Fibroblast of lung (primary cell): ENCODE measurements around the gene GRIK5. TPM values are rescaled to one million over a fixed set of nuclear protein-coding genes. Genes with fewer than 3 reads are reported as not detected.

ENCODE experiments used
- DNase-seq, 2 donors: peaks; one replicate each; pipeline versions ENCODE4 v3.0.0 to v3.0.0-alpha.2; 2010; ENCODE audit warnings: low read depth in 2 of 2
- H2AFZ ChIP-seq: 2 replicates; pipeline ENCODE4 v1.5.1; 2012; ENCODE audit warnings: low read length, control low read depth, inconsistent platforms
- H3K27ac ChIP-seq: 2 replicates; pipeline ENCODE4 v1.5.1; 2011; ENCODE audit warnings: low read length, control low read depth; ENCODE audit not compliant: insufficient read depth
- H3K27me3 ChIP-seq: 2 replicates; pipeline ENCODE4 v1.5.1; 2011; ENCODE audit warnings: mild to moderate bottlenecking, low read length; ENCODE audit not compliant: control insufficient read depth, insufficient read depth
- H3K36me3 ChIP-seq: 2 replicates; pipeline ENCODE4 v1.5.1; 2011; ENCODE audit warnings: low read length; ENCODE audit not compliant: control insufficient read depth, insufficient read depth
- H3K4me1 ChIP-seq: 2 replicates; pipeline ENCODE4 v1.5.1; 2011; ENCODE audit warnings: low read length; ENCODE audit not compliant: control insufficient read depth, insufficient read depth; ENCODE audit errors: extremely low read depth
- H3K4me2 ChIP-seq: 2 replicates; pipeline ENCODE4 v1.5.1; 2011; ENCODE audit warnings: low read length, control low read depth; ENCODE audit not compliant: insufficient read depth; ENCODE audit errors: extremely low read depth
- H3K4me3 ChIP-seq, 4 experiments: fragments of 200-600 bp in 1 of 4; sonication (generic) in 1 of 4; replicated peaks in 1 of 4; 2 replicates each; pipeline ENCODE4 v1.5.1; 2011 to 2016; ENCODE audit warnings: low read length in 4 of 4, low read depth in 3 of 4, mild to moderate bottlenecking in 3 of 4, control low read depth in 2 of 4, inconsistent platforms in 1 of 4, mixed read lengths in 1 of 4; ENCODE audit not compliant: insufficient read depth in 1 of 4; ENCODE audit errors: control extremely low read depth in 1 of 4
- H3K79me2 ChIP-seq: 2 replicates; pipeline ENCODE4 v1.5.1; 2012; ENCODE audit warnings: mild to moderate bottlenecking, low read length, inconsistent platforms; ENCODE audit not compliant: control insufficient read depth, insufficient read depth
- H3K9ac ChIP-seq: 2 replicates; pipeline ENCODE4 v1.5.1; 2011; ENCODE audit warnings: mild to moderate bottlenecking, low read length, control low read depth; ENCODE audit not compliant: insufficient read depth
- H3K9me3 ChIP-seq: 2 replicates; pipeline ENCODE4 v1.5.1; 2012; ENCODE audit warnings: low read depth, low read length; ENCODE audit not compliant: control insufficient read depth, insufficient read depth
- H4K20me1 ChIP-seq: 2 replicates; pipeline ENCODE4 v1.5.1; 2011; ENCODE audit warnings: low read length; ENCODE audit not compliant: control insufficient read depth, insufficient read depth; ENCODE audit errors: extremely low read depth
- CTCF ChIP-seq, 2 donors: IDR thresholded peaks in 1 of 2; conservative IDR thresholded peaks in 1 of 2; 1 replicate in 1 of 2; 2 replicates in 1 of 2; pipeline ENCODE4 v1.5.1; 2011 to 2012; ENCODE audit warnings: low read length in 2 of 2, control low read depth in 1 of 2, inconsistent platforms in 1 of 2, low read depth in 1 of 2, mild to moderate bottlenecking in 1 of 2
- EZH2 ChIP-seq: IDR thresholded peaks from 2 replicates; pipeline ENCODE4 v1.5.1; 2012; ENCODE audit warnings: low read length, control low read depth, mild to moderate bottlenecking; ENCODE audit errors: missing control alignments
- polyA plus RNA-seq, 2 donors: library from polyadenylated mRNA; depleted of rRNA in 1 of 2; stranded (reverse) in 1 of 2; unstranded in 1 of 2; fragments of >200 nt; gene quantifications; 2 replicates each; pipeline ENCODE4 v1.2.1, GENCODE V29; 2011 to 2012; ENCODE audit warnings: missing spikeins in 1 of 2
- total RNA-seq: library from RNA; depleted of rRNA; stranded (reverse); fragments of >200 nt; gene quantifications from 2 replicates; pipeline ENCODE4 v1.2.1, GENCODE V29; 2014

GRIK5 gene
- total and polyA plus RNA-seq, 2 donors (not counting 1 experiment from before 2014, with no cell fraction given): 0.03 to 3.5 TPM

DNA sequence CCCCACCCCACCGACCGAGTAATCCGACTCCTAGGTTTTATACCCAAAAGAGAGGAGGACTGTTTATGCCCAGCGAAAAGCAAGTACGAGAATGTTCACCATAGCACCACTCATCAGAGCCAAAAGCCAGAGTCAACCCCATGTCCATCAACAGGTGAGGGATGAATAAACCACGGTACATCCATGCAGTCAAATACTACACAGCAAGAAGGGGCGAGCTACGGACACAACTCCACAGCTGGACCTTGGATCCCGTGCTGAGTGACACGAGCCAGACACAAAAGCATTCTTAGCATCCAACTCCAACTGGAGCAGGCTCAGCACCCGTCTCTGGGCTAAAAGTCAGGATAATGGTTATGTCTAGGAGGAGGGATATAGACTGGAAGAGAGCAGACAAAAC lies 98.6 kb downstream of the GRIK5 start:
- Histone ChIP-seq H3K27me3 (peaks cover 1% of the 10 kb centered on the region), H3K9ac (no peak overlapping the region), H3K4me2 (no peak overlapping the region), H3K27ac (no peak overlapping the region), H3K79me2 (no peaks in the 10 kb centered on the region), H2AFZ (no peak overlapping the region), H3K4me3 (no peak overlapping the region), H3K36me3 (no peaks in the 10 kb centered on the region), H3K9me3 (no peaks in the 10 kb centered on the region), H4K20me1 (no peaks in the 10 kb centered on the region), H3K4me1 (no peaks in the 10 kb centered on the region)
- no peak for DNase-seq
- TF ChIP-seq EZH2 (no peak), CTCF (conservative IDR thresholded peaks at IDR 0.05 in 1 of 2, IDR thresholded peaks at IDR 0.05 in 1 of 2; ENCODE audit: low read depth in 1 of 2, low read length in 2 of 2) (no peak)

GRCh38 chr19:41969772-41970458 lies 100.1 kb downstream of the GRIK5 start:
- H3K79me2 ChIP-seq: no peaks in the 10 kb centered on the region
- no peak overlapping the region for H3K4me2 ChIP-seq
- no peak for DNase-seq
- H3K36me3 ChIP-seq: no peaks in the 10 kb centered on the region
- H3K4me3 ChIP-seq: no peak overlapping the region
- H4K20me1 ChIP-seq: no peaks in the 10 kb centered on the region
- peaks cover 6% of the 10 kb centered on the region for H3K27me3 ChIP-seq
- TF ChIP-seq EZH2 (no peak), CTCF (conservative IDR thresholded peaks at IDR 0.05 in 1 of 2, IDR thresholded peaks at IDR 0.05 in 1 of 2; ENCODE audit: low read depth in 1 of 2, low read length in 2 of 2) (no peak)
- H3K4me1 ChIP-seq: no peaks in the 10 kb centered on the region
- no peak overlapping the region for H3K9ac ChIP-seq
- no peak overlapping the region for H2AFZ ChIP-seq
- no peak overlapping the region for H3K27ac ChIP-seq
- no peaks in the 10 kb centered on the region for H3K9me3 ChIP-seq

- Histone ChIP-seq H3K79me2 (no peaks in the 10 kb centered on the region), H3K4me1 (no peaks in the 10 kb centered on the region), H3K9me3 (no peaks in the 10 kb centered on the region), H3K9ac (no peak overlapping the region), H3K4me3 (no peak overlapping the region), H3K27me3 (peaks cover 6% of the 10 kb centered on the region), H3K27ac (no peak overlapping the region), H4K20me1 (no peaks in the 10 kb centered on the region), H3K4me2 (no peak overlapping the region), H2AFZ (no peak overlapping the region), H3K36me3 (no peaks in the 10 kb centered on the region)
- TF ChIP-seq CTCF (conservative IDR thresholded peaks at IDR 0.05 in 1 of 2, IDR thresholded peaks at IDR 0.05 in 1 of 2; ENCODE audit: low read depth in 1 of 2, low read length in 2 of 2) (no peak), EZH2 (no peak)
- DNase-seq: no peak
Measured at GRCh38 chr19:41968751-41969595, 101.0 kb downstream of the GRIK5 start.
